NCI-H1436 treated with DMSO at 0.1 percent for 48 hours (cell line): ENCODE data around the gene IL17C.
A peak's percentile ranks its signal among the peaks of the same experiment; 100 is the strongest.

Experiments used
- DNase-seq: peaks from one replicate; lab custom pipeline; 2025; lab: John Stamatoyannopoulos, UW

IL17C gene

DNA sequence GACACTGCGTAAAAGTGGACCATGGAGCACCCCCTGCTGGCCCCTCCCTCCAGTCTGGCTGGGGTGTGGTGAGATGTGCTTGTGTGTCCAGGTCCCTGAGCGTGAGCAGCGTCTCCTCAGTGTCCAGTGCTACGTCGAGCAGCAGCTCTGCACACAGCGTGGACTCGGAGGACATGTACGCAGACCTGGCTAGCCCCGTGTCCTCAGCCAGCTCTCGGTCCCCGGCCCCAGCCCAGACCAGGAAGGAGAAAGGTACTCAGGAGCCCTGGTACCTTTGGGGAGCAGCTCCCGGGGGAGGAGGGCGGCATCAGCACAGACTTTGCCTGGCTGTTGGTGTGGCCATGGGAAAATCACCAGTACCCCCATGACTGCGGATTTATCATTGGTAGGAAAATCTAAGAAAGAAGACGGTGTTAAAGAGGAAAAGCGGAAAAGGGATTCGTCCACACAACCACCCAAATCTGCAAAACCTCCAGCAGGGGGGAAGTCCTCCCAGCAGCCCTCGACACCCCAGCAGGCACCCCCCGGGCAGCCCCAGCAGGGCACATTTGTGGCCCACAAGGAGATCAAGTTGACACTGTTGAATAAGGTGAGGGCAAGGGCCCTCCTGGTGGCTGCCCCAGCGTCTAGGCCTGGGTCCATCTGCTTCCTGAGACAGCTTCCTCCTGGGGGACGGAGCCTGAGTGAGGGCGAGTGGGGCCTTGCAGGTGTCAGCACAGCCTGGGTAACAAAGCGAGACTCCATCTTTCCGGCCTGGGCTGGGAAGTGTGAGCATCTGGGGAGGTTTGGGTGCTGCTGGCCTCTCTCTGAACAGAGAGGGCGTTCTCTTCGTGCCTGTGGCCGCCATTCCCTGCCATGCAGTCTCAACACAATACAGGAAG is 10.6 kb upstream of the IL17C start:
- no peak for DNase-seq

DNA sequence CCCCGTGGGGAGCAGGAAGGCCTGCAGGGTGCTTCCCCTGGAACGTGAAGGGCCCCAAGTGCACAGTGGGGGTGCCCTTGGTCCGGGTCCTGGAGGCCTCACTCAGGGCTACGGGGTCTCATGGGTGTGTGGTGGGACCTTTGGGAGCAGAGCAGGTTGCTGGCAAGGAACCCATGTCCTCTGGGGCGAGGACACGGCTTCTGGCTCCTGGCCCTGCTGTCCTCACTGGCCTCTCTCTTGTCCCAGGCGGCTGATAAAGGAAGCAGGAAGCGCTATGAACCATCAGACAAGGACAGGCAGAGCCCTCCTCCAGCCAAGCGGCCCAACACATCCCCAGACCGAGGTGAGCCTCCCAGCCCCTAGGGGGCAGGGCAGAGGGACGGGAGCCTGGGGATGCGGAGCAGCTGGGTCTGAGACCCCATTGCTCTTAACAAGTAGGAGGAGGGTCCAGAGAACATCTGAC is 9.8 kb upstream of the IL17C start:
- no peak for DNase-seq

DNA sequence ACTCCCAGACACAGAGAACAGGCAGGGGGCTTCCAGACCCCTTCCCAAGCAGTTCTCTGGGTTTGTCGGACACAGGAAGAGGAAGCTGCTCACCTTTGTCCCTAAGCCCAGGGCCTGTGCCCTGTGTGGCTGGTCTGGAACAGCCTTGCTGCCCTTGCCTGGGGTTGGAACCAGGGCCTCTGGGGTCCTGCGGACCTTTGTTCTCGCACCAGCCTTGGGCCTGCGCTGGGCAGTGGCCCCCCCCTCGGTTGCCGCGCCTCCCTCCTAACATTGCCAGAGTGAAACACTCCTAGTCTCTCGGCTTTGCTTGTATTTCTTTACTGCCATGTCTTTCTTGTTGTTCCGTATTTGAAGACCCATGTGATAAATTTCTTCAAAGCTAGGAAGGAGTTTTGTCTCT is 8.5 kb upstream of the IL17C start:
- DNase-seq = no peak

DNA sequence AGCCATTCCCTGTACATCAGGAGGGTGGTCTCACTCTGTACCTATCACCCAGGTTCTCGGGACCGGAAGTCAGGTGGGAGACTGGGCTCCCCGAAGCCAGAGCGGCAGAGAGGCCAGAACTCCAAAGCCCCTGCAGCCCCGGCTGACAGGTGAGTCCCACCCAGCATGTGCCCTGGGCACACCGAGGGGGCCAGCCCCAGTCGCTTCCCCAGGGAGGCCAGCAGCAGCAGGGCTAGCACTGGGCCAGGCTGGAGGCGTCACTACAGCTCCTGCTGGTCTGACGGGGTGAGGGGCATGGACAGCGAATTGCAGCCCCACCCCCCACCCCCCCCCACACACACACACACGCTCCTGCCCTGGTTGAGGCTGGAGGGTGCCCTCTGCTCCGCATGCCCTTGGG is 7.9 kb upstream of the IL17C start:
- DNase-seq = no peak

DNA sequence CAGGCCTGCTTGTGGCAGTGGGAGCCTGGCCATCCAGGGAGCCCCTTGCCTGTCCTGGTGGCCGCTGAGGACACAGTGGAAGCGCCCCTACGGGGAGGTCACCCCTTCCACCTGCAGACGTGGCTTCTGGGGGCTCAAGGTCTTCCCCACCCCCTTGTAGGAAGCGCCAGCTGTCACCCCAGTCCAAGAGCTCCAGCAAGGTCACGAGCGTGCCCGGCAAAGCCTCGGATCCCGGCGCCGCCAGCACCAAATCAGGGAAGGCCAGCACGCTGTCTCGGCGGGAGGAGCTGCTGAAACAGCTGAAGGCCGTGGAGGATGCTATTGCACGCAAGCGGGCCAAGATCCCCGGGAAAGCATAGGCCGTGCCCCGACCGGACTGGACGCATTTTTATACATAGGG is 7.4 kb upstream of the IL17C start:
- no peak for DNase-seq

DNA sequence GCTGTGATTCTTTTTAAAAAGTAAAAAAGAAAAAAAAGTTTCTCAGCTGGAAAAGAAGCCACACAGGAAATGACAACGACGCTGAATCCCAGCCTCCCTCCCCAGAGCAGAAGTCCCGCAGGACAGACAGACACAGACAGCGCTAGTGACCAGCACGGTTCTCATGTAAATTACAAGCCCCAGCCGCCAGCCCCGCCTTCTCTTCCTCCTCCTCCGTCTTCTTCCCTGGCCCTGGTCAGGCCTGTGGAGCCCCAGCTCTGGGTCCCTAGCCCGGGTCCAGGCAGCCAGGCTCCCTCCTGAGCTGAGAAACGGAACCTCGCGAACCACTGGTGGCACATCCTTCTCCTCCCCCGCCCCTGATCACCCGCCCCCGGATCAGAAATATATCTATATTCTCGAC is 7.0 kb upstream of the IL17C start:
- no peak for DNase-seq

DNA sequence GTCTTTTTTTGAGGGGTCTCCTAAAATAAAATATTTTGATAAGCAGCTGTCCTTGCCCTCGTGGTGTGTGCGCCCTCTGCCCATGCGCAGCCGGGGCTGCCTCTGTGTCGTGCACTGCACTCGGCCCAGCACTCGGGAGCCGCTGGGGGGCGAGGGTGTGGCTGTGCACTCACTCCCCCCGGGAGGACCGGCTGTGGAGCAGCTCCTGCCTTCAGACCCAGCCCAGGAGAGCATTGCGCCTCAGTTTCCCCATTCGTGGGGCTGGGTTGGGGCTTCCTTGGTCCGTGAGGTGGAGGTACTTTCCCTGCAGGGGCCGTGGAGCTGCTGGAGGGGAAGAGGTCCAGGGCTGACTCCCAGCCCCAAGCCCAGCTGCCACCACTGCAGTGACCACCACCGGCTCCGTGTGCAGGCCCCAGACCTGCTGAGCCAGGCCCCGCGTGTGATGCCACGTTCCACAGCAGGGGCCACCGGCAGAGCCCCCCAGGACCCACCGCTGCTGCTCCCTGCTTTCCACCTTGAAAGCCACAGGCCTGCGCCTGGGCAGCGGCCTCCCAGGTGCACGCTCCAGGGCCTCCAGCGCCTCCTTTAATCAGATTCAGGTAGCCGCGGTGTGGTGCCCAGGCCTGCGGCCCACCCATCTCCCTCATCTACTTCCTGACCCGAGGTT is 6.3 kb upstream of the IL17C start:
- no peak for DNase-seq

DNA sequence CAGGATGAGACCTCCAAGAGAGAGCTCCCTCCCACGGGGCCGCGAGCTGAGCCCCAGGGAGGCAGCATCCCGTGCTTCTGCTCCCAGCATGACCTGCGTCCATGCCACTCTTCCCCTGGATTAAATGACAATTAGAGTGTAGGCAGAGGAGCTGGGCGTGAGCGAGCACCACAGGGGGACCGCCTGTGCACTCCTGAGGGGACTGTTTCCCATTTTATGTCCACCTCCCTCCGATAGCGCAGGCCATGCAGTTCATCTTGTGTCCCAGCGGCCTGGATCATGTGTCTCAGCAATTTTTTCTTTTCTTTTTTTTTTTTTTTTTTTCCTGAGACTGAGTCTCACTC is 5.8 kb upstream of the IL17C start:
- DNase-seq = no peak

DNA sequence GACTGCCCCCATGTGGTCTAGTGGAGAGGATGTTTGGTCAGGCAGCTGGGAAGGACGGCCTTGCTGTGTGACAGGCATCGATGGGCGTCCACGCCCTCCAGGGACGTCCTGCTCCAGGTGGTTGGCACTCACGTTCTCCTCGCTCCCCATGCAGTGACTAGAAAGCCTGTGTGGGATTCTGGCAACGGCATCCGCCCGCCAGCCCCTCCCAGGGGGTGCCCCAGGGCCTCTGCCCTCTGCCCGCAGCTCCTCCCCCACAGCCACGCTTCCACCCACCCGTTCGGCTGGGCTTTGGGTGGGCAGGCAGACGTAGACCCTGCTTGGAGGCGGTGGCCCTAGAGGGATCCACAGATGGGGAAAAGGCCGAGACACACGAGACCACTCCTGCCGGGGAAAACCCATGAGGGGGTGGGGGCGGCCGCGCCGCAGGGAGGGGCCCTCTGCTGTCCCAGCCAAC is 4.7 kb upstream of the IL17C start:
- no peak for DNase-seq

DNA sequence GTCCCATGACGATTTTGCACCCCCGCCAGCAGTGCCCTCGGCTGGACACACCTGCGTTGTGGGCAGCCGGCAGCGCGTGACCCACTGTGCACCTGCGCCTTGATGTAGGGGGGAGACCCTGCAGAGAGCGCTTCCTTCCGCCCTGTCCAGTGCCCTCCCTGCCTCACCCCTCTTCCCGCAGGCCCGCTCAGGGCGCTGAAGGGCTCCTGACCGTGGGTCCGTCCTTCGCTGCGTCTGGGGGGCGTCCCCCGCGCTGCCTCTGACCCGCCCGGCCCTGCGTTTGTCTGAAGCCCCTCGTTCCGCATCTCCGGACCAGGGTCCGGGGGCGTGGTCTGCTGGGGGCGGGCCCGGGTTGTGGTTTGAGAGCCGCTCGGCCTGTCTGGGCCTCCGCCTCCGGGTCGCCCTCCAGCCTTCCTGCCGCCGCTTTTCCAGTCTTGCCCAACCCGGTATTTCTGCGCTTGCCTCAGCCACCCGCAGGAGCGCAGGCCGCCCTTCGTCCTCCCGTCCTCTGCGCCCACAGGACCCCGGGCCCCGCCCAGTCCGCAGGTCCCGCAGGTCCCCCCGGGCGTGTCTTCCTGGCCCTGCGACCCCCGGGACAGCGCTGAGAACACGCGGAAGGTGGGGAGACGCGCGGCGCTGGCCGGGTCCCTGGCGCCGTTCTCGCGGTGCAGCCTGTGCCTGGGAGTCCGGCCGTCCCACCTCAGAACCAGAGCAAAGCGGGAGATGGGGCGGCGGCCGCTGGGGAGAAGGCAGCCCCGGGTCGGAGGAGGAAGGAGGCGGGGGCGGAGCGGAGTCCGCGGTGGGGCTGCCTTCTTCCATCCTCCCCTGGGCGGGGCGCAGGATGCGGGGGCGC is 4.0 kb upstream of the IL17C start:
- no peak for DNase-seq

DNA sequence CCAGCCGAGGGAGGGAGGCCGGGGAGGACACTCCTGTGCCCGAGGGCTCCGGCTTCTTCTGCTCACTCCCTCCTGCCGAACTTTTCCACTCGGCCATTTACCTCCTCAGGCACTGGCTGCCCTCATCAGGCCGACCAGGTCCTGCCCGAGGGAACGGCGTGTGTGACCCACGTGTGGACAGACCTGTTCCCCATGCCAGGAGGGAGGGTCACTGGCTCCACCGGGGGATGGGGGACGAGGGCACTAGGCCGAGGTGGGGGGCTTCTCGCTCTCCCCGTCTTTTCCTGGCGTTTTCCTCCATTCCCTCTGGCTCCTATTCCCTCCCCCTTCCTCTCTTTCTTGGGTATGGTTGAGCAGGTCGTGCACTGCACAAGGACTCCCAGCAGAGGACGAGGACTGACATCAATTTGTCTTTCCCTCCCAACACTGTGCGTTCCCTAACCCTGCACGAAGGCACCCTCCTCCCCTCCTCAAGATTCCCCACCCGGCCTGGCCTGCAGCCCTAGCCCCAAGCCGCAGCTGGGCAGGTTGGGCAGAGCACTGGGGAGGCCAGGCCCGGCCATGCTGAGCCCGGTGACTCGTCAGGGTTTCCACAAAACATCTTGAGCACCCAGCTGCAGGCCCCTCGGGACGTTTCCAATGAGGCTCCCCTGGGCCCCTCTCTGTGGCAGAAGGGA is 3.2 kb upstream of the IL17C start:
- DNase-seq = no peak

DNA sequence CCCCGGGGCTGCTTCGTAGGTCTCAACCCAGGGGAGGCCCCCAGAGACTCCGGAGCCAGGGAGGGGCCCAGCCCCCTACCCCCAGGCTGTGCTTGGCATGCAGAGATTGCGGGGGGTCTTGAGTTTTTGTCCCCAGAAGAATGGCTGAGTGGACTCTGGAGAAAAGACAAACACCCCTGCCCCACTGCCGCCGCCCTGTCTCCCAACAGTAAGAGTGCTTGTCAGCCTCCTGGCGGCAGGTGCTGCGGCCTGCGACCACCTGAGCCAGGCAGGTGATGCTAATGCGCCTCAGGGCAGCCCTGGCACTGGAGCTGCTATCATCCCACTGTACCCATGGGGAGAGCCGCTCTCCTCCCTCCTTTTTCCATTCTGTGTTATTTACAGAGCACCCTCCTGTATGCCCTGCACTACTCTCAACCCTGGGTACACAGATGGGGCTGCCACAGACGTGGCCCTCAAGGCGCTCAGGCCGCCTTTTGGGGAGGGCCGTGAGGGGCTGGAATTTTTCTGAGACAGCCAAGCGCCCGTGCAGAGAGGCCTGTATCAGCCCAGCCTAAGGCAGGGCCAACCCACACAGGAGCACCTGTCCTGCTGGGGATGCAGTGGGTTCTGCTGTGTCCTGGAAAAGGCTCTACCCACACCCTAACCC is 2.6 kb upstream of the IL17C start:
- DNase-seq = peak; percentile 50

DNA sequence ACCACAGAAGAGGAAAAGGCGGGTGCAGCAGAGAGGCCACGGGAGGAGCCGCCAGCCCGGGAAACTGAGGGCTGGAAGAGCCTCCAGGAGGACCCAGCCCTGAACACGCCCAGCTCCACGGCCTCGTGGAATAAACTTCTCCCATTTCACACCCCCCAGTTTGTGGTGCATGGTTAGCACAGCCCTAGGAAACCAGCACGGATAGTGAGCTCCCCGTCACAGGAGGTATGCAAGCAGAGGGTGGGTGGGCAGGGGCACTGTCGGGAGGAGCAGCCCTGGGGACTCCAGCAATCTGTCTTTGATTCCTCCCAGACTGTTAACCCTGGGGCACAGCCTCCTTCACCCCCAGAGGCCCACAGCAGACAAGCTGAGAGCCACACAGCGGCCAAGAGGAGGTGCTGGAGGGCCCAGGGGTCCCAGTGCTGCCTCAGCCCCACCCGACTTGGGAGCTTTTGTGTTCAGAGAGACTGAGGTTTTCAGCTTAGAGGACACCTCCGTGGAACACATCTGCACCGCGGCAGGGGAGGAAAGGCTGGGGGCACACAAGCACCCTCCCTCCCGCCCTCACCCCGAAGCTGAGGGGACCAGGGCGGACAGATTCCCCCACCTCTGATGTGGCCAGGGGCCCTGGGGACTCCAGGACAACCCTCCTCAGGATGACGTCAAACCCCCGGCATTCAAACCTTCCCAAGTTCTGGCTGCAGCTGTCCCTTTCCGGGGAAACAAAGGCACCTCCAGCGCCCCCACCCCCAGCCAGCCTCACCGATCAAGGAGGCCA is 1.7 kb upstream of the IL17C start:
- no peak for DNase-seq

DNA sequence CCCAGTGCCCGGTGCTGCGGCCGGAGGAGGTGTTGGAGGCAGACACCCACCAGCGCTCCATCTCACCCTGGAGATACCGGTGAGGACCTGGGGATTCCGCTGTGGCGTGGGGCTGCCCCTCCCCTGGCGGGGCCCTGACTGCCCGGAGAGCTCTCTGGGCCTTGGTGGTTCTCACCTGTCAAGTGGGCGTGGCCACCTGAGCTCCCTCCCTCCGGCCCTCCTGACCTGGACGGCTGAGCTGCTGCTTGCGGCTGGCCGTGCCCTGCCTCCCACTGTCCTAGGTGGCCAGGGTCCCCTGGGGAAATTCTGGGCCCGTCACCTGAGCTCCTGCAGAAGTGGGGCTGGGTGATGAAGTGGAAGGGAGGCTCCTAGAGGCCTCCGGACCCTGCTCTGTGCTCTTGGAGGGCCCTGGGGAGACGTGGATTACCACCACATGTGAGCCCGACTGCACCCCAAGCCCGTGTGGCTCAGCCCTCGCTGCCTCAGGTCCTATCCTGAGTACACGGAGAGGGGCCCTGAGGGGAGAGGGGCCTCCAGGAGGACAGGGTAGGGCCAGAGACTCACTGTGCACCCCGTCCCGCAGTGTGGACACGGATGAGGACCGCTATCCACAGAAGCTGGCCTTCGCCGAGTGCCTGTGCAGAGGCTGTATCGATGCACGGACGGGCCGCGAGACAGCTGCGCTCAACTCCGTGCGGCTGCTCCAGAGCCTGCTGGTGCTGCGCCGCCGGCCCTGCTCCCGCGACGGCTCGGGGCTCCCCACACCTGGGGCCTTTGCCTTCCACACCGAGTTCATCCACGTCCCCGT is 1.1 kb downstream of the IL17C start:
- no peak for DNase-seq

DNA sequence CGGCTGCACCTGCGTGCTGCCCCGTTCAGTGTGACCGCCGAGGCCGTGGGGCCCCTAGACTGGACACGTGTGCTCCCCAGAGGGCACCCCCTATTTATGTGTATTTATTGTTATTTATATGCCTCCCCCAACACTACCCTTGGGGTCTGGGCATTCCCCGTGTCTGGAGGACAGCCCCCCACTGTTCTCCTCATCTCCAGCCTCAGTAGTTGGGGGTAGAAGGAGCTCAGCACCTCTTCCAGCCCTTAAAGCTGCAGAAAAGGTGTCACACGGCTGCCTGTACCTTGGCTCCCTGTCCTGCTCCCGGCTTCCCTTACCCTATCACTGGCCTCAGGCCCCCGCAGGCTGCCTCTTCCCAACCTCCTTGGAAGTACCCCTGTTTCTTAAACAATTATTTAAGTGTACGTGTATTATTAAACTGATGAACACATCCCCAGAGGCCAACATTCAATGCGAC is 1.7 kb downstream of the IL17C start:
- no peak for DNase-seq

DNA sequence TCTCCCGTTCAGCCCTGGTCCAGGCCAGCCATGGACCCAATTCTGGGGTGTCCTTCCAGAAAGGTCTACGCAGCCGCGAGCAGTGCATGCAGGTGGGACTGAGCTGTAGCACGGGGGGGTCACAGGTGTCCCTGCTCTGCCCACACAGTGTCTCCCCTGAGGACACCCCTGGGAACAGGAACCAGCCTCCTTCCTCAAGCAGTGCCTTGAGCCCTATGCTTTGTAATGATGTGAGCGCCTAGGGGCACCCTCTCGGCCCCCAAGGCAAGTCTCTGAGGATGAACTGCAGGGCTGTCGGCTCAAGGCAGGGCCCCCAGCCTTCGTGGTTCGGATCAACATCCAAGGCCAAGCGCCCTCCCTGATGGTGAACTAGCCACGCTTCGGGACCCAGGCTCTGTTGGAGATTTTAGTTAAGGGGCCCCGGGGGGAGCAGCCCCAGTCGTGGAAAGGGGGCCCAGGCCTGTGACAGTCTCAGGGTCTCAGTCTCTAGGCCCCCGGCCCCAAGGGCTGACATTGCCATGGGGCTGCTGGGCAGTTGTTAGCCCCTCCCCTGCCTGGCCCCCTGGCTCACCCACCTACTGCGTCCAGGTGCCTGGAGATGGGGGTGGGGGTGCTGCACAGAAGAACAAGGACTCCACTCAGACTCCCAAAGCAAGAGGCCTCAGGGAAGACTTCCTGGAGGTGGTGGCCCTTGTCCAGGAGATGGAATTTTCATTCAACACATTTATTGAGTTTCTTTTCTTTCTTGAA is 2.3 kb downstream of the IL17C start:
- no peak for DNase-seq

DNA sequence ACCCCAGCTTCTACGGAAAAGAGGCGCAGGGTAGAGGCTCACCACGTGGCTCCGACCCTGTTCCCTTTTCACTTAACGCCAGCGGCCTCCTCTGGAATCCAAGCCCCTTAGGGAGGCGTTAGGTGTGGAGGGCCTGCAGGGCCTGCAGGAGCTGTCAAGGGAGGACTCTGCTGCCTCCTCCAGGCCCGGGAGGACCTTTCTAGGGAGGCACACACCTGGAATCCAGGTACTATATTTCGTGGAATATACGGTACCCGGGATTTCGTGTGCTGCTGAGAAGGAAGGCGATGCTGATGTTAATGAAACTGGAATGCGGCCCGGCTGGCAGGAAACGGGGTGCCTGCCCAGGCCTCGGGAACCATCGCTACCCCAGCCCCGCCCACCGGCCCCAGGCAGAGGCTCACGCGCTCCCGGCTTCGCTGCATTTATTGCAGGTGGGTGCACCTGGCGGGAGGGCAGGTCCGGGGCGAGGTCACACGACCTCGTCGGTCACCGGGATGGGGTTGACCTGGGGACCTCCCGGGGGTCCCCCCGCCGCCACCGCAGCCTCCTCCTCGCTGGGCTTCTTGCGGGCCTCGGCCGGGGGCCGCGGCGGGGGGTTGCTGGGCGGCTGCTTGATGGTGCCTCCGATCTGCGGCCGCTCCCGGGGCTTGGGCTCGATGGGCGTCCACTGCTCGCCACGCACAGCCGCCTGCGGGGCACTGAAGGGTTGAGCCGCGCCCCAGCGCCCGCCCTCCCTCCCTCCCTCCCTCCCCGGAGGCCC is 4.7 kb downstream of the IL17C start:
- DNase-seq = no peak

DNA sequence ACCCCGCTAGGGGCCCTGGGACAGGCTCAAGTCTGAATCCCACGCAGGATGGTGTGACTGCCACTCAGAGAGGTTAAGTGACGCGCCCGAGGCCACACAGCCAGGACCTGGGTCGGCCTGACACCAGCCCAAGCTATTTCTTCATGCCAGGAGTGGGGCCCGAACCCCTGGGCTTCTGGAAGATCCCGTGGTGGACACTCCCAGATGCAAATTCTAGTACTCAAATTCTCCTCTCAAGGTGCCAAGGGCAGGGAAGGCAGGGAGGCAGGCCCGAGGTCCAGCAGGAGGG is 5.2 kb downstream of the IL17C start:
- no peak for DNase-seq

DNA sequence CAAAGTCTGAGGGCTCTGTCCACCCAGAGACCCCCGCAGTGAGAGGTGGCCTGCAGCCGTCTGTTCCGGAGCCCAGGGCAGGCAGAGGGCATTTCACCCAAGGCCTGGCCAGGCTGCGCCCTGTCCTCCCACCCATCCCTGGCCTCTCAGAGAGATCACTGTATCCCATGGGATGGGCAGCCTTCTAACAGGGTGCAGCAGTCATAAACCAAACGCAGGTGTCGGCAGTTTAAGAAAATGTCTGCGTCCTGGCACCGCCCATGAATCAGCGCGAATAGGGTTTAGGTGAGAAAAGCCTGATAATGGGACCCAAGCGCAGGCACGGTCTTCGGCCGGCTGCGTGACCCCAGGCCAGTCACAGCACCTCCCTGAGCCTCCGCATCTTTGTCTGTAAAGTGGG is 7.1 kb downstream of the IL17C start:
- no peak for DNase-seq
